Measurements from ENCODE around the gene TRIAP1.
"Not testable (repeated sequence)": the region's sequence is repeated elsewhere in the genome, so short reads cannot be mapped to it uniquely, and the experiment has no call there.

Gene TRIAP1

DNA sequence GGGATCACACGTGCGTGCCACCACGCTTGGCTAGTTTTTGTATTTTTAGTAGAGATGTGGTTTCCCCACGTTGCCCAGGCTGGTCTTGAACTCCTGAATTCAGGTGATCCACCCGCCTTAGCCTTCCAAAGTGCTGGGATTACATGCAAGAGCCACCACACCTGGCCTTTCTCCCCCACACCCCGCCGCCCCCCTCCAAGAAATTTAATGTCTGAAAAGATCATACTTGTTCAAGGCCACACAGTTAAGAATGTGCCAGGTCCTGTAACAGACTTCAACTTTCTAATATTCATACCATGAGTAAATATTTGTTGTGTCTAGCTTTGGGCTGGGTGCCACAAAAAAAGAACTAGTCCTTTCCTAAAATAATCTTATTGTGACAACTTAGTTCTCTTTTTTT lies 9.1 kb upstream of the TRIAP1 start:
- Mint-ChIP-seq H3K36me3 (ENCODE audit: low read depth) (peaks cover 55% of the 10 kb centered on the region), H3K9me3 (no peaks in the 10 kb centered on the region), H3K27me3 (ENCODE audit: low read depth) (no peaks in the 10 kb centered on the region), H3K4me1 (no peaks in the 10 kb centered on the region), H3K27ac (no peak overlapping the region), H3K4me3 (no peak overlapping the region)
- TF ChIP-seq, protein P1, sequence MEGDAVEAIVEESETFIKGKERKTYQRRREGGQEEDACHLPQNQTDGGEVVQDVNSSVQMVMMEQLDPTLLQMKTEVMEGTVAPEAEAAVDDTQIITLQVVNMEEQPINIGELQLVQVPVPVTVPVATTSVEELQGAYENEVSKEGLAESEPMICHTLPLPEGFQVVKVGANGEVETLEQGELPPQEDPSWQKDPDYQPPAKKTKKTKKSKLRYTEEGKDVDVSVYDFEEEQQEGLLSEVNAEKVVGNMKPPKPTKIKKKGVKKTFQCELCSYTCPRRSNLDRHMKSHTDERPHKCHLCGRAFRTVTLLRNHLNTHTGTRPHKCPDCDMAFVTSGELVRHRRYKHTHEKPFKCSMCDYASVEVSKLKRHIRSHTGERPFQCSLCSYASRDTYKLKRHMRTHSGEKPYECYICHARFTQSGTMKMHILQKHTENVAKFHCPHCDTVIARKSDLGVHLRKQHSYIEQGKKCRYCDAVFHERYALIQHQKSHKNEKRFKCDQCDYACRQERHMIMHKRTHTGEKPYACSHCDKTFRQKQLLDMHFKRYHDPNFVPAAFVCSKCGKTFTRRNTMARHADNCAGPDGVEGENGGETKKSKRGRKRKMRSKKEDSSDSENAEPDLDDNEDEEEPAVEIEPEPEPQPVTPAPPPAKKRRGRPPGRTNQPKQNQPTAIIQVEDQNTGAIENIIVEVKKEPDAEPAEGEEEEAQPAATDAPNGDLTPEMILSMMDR (IDR thresholded peaks at IDR 0.05; ENCODE audit: unreplicated experiment in 3 of 3) = no peak

DNA sequence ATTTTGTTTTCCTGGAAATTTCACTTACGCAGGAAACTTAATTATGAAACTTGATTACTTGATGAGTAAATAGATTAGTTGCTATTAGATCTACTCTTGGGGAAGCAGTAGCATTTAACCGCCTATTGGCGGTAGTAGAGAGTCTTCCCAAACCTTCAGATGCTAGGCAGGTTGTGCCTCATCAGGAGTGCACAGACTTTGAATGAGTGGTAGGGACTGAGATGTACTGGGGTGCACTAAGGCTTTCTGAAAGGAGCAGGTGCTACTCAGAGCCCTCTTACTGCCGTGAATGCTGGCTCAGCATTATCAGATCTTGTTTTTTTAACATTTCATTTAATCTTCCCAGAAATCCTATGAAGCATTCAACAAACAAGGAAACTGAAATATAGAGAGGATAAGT lies 7.8 kb upstream of the TRIAP1 start:
- TF ChIP-seq, protein P1 (IDR thresholded peaks at IDR 0.05; ENCODE audit: unreplicated experiment in 3 of 3) = peak; percentile 45 to 57 (median 48)
- Mint-ChIP-seq H3K9me3 (no peaks in the 10 kb centered on the region), H3K27me3 (ENCODE audit: low read depth) (no peaks in the 10 kb centered on the region), H3K36me3 (ENCODE audit: low read depth) (peaks cover 52% of the 10 kb centered on the region), H3K27ac (no peak overlapping the region), H3K4me3 (no peak overlapping the region), H3K4me1 (no peaks in the 10 kb centered on the region)

- Mint-ChIP-seq H3K36me3 (ENCODE audit: low read depth) (peaks cover 47% of the 10 kb centered on the region), H3K4me1 (no peaks in the 10 kb centered on the region), H3K4me3 (no peak overlapping the region), H3K27ac (no peak overlapping the region), H3K9me3 (no peaks in the 10 kb centered on the region), H3K27me3 (ENCODE audit: low read depth) (no peaks in the 10 kb centered on the region)
- TF ChIP-seq, protein P1 (IDR thresholded peaks at IDR 0.05; ENCODE audit: unreplicated experiment in 3 of 3) = no peak
These were observed 7.0 kb upstream of the TRIAP1 start for GRCh38 chr12:120453060-120453750.

GRCh38 chr12:120452524-120452923 lies 6.3 kb upstream of the TRIAP1 start:
- H3K36me3 Mint-ChIP-seq (ENCODE audit: low read depth) = peaks cover 45% of the 10 kb centered on the region
- H3K27me3 Mint-ChIP-seq (ENCODE audit: low read depth) = not testable (repeated sequence)

DNA sequence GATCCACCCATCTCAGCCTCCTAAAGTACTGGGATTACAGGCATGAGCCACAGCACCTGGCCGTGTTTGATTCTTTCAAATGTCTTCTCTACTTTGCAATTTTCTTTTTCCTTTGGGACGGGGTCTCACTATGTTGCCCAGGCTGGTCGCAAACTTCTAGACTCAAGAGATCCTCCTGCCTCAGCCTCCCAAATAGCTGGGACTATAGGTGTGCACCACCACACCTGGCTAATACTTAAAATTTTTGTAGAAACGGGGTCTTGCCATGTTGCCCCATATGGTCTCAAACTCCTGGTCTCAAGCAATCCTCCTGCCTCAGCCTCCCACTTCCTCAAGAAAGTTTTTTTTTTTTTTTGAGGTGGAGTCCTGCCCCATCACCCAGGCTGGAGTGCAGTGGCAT lies 1.8 kb upstream of the TRIAP1 start:
- Mint-ChIP-seq H3K27ac (peak overlapping the region in 1 of 3 experiments; percentile 95), H3K4me1 (peaks cover 19% of the 10 kb centered on the region), H3K36me3 (ENCODE audit: low read depth) (peaks cover 23% of the 10 kb centered on the region), H3K9me3 (no peaks in the 10 kb centered on the region), H3K27me3 (ENCODE audit: low read depth) (no peaks in the 10 kb centered on the region), H3K4me3 (peak overlapping the region; percentile 95 to 99 (median 97))
- TF ChIP-seq, protein P1 (IDR thresholded peaks at IDR 0.05; ENCODE audit: unreplicated experiment in 3 of 3) = no peak

More at GRCh38 chr12:120452524-120452923, 6.3 kb upstream of the TRIAP1 start:
- not testable (repeated sequence) for H3K9me3 Mint-ChIP-seq, H3K27ac Mint-ChIP-seq, H3K4me3 Mint-ChIP-seq, H3K4me1 Mint-ChIP-seq

DNA sequence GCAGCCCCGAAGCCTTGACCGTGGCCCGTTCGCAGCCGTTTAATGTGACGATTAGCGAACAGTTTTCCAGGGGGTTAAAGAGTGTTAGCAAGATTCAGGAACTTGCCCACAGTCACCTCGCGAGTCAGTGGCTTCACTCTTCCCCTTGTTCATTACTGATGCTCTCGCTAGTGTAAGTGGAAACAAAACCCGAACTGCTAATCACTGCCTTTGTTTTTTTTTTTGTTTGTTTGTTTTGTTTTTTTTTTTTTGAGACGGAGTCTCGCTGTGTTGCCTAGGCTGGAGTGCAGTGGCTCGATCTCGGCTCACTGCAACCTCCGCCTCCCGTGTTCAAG lies 627 bp upstream of the TRIAP1 start:
- not testable (repeated sequence) for H3K9me3 Mint-ChIP-seq; H3K27me3 Mint-ChIP-seq (ENCODE audit: low read depth)
- H3K27ac Mint-ChIP-seq = peak overlapping the region in 2 of 3 experiments; percentile 95 to 96
- peaks cover 19% of the 10 kb centered on the region for H3K4me1 Mint-ChIP-seq
- H3K36me3 Mint-ChIP-seq (ENCODE audit: low read depth) = peaks cover 26% of the 10 kb centered on the region
- H3K4me3 Mint-ChIP-seq = peak overlapping the region; percentile 95 to 99 (median 97)

DNA sequence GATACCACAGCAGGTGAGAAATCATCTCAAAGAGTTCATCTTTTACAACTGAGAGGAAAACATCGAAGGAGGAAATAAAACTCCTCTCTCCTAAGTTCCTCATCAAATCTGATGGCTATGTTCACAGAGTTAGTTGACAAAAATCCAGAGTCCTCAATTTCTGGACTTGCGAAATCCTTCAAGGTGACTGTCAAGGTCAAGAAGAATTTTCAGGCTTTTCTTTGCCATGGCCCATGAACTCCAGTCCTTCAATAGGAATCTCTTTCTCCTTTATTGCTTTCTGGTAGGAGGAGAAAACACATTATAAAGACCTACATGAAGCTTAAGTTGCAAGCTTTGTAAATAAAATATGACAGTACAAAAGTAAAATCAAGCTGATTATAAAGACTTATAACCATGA lies 1.5 kb downstream of the TRIAP1 start:
- H3K4me3 Mint-ChIP-seq = peak overlapping the region; percentile 95 to 99 (median 97)
- no peaks in the 10 kb centered on the region for H3K27me3 Mint-ChIP-seq (ENCODE audit: low read depth)

More for the DNA sequence above, 1.5 kb downstream of the TRIAP1 start:
- Mint-ChIP-seq H3K36me3 (ENCODE audit: low read depth) (peaks cover 34% of the 10 kb centered on the region), H3K27ac (peak overlapping the region in 2 of 3 experiments; percentile 87 to 96), H3K9me3 (no peaks in the 10 kb centered on the region), H3K4me1 (peaks cover 27% of the 10 kb centered on the region)
- TF ChIP-seq, protein P1 (IDR thresholded peaks at IDR 0.05; ENCODE audit: unreplicated experiment in 3 of 3) = no peak

Data from nephron (organoid).